ENCODE data around the gene PNPLA6. TPM values are rescaled to one million over a fixed set of nuclear protein-coding genes. Genes with fewer than 3 reads are reported as not detected.

PNPLA6 gene
- total RNA-seq, 2 experiments from 2014 or later = 62.0 to 70.9 TPM

DNA sequence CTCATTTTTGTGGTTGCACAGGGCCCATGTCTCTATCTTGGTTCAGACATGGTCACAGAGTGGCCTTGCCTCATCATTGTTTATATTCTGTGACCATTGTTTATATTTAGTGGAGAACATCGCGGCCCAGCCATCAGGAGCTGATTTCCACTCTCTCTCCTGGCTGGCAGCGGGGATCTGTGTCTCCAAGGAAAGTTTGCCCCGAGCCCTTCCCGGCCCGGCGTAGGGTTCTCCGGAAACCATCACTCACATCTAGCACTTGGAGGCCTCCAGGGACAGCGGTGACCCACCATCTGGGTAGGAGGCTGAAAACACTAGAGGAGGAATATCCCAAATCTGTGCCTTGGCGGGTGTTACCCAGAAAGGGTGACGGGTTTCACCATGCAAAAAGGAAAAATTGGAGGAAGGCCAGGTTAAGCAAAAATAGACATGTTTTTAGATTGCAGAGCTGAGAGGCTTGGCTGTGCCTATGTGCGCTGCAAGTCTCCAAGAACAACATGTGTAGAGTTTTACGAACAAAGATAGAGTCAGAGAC, 20.3 kb upstream of the PNPLA6 start:
- no peaks in the 10 kb centered on the region for H3K9me3 Mint-ChIP-seq
- no peaks in the 10 kb centered on the region for H3K36me3 Mint-ChIP-seq (ENCODE audit: low read depth)

DNA sequence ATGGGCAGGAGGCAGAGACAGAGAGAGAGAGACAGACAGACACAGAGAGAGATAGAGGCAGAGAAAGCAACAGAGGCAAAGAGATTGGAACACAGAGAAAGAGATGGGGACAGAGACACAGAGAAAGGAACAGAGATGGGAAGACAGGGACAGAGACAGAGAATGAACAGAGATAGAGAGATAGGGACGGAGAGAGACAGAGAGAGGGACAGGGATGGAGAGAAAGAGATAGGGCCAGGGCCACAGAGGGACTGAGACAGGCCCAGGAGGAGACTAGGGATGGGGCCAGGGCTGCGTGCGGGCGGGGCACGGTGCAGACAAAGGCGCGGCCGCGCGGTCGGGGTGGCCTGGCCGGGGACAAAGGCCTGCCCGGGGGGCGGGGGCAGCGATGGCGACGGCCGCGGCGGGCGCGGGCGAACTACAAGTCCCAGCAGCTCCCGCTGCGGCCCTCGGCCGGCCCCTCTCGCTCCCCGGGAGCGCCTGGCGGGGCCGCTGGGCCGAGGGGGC, 19.8 kb upstream of the PNPLA6 start, which contains the start of gene ZNF358:
Gene ZNF358 (plus strand): TSS at position 459 of the 507 bp plus-strand sequence. CDS start 3,140 bp downstream, outside the sequence.
- TF ChIP-seq, protein P1, sequence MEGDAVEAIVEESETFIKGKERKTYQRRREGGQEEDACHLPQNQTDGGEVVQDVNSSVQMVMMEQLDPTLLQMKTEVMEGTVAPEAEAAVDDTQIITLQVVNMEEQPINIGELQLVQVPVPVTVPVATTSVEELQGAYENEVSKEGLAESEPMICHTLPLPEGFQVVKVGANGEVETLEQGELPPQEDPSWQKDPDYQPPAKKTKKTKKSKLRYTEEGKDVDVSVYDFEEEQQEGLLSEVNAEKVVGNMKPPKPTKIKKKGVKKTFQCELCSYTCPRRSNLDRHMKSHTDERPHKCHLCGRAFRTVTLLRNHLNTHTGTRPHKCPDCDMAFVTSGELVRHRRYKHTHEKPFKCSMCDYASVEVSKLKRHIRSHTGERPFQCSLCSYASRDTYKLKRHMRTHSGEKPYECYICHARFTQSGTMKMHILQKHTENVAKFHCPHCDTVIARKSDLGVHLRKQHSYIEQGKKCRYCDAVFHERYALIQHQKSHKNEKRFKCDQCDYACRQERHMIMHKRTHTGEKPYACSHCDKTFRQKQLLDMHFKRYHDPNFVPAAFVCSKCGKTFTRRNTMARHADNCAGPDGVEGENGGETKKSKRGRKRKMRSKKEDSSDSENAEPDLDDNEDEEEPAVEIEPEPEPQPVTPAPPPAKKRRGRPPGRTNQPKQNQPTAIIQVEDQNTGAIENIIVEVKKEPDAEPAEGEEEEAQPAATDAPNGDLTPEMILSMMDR (IDR thresholded peaks at IDR 0.05) = no peak
- POLR2A ChIA-PET = interaction anchor here (0.8 to 1.4 kb wide), 2 partner anchors 114 to 354 kb away, joined by 3 read pairs; partner anchors contain the start of genes PET100 and XAB2
- H3K36me3 Mint-ChIP-seq (ENCODE audit: low read depth) = no peaks in the 10 kb centered on the region
- no peaks in the 10 kb centered on the region for H3K9me3 Mint-ChIP-seq
- H3K27ac Mint-ChIP-seq = no peak within 1 kb of the TSS
- Histone ChIP-seq H3K4me1 (ENCODE audit: insufficient read depth, low read length) (peaks cover 14% of the 10 kb centered on the region), H3K9me3 (ENCODE audit: control insufficient read depth in 1 of 2, insufficient read depth in 1 of 2, low read length in 2 of 2) (peaks cover 0 to 4% of the 10 kb centered on the region in 2 experiments), H3K27me3 (ENCODE audit: control insufficient read depth in 1 of 2, insufficient read depth in 2 of 2, low read length in 2 of 2) (peaks cover 5 to 11% of the 10 kb centered on the region in 2 experiments), H3K4me3 (ENCODE audit: low read length) (peak within 1 kb of the TSS; percentile 32), H3K36me3 (ENCODE audit: insufficient read depth, low read length) (no peaks in the 10 kb centered on the region), H3K27ac (ENCODE audit: low read depth in 1 of 2, low read length in 2 of 2) (no peak within 1 kb of the TSS)
- CTCF ChIA-PET = interaction anchor here (1.1 kb wide), 1 partner anchor 53 kb away, joined by 4 read pairs; no protein-coding TSS in a partner anchor
- intact Hi-C loops (cut with DNase I, micrococcal nuclease) = no loop called here
- H3K4me3 Mint-ChIP-seq = peak within 1 kb of the TSS; percentile 94
- ATAC-seq (ENCODE audit: poor library complexity) = peak; percentile 65
- peak in 3 of 14 experiments; percentile 53 to 66 (median 54) for DNase-seq
- H3K4me1 Mint-ChIP-seq (ENCODE audit: low read depth) = peaks cover 20% of the 10 kb centered on the region
- peaks cover 36% of the 10 kb centered on the region for H3K27me3 Mint-ChIP-seq

More for the DNA sequence above, 20.3 kb upstream of the PNPLA6 start:
- Mint-ChIP-seq H3K4me3 (peak overlapping the region; percentile 94), H3K27ac (no peak overlapping the region), H3K27me3 (peaks cover 38% of the 10 kb centered on the region), H3K4me1 (ENCODE audit: low read depth) (peaks cover 20% of the 10 kb centered on the region)
- Histone ChIP-seq H3K4me3 (ENCODE audit: low read length) (no peak overlapping the region), H3K9me3 (ENCODE audit: control insufficient read depth in 1 of 2, insufficient read depth in 1 of 2, low read length in 2 of 2) (peaks cover 0 to 4% of the 10 kb centered on the region in 2 experiments), H3K27ac (ENCODE audit: low read depth in 1 of 2, low read length in 2 of 2) (no peak overlapping the region), H3K36me3 (ENCODE audit: insufficient read depth, low read length) (no peaks in the 10 kb centered on the region), H3K4me1 (ENCODE audit: insufficient read depth, low read length) (peaks cover 14% of the 10 kb centered on the region), H3K27me3 (ENCODE audit: control insufficient read depth in 1 of 2, insufficient read depth in 2 of 2, low read length in 2 of 2) (peaks cover 5 to 11% of the 10 kb centered on the region in 2 experiments)
- intact Hi-C loops (cut with DNase I, micrococcal nuclease) = no loop called here
- ATAC-seq (ENCODE audit: poor library complexity) (no peak), DNase-seq (peak in 1 of 14 experiments; percentile 12)
- TF ChIP-seq, protein P1 (IDR thresholded peaks at IDR 0.05) = no peak
- CTCF ChIA-PET = no interaction called here
- POLR2A ChIA-PET = interaction anchor here (0.8 to 1.4 kb wide), 2 partner anchors 114 to 354 kb away, joined by 3 read pairs; partner anchors contain the start of genes PET100 and XAB2

DNA sequence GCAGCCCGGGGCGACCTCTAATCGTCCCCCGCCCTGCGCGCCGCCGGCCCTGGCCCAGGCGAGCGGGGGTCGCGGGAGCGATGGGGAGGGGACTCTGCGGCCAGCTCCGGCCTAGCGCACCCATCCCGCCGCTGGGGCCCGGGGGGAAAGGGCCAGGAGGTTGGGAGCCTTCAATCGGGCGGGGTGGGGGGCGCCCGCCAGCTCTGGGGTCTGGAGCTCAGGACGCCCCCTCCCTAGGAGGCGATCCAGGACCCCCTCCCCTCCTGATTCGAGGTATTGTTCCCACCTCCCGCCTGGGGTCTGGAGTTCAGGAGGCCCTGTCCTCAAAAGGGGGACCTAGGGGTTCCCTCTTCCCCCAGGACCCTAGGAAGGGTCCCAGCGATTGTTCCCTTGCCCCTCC, 19.2 kb upstream of the PNPLA6 start:
- peak overlapping the region; percentile 32 for H3K4me3 ChIP-seq (ENCODE audit: low read length)
- TF ChIP-seq, protein P1 (IDR thresholded peaks at IDR 0.05) = no peak
- H3K27me3 ChIP-seq (ENCODE audit: control insufficient read depth in 1 of 2, insufficient read depth in 2 of 2, low read length in 2 of 2) = peaks cover 5 to 11% of the 10 kb centered on the region in 2 experiments
- peaks cover 14% of the 10 kb centered on the region for H3K4me1 ChIP-seq (ENCODE audit: insufficient read depth, low read length)
- H3K27ac ChIP-seq (ENCODE audit: low read depth in 1 of 2, low read length in 2 of 2) = no peak overlapping the region
- no peaks in the 10 kb centered on the region for H3K36me3 ChIP-seq (ENCODE audit: insufficient read depth, low read length)
- H3K9me3 ChIP-seq (ENCODE audit: control insufficient read depth in 1 of 2, insufficient read depth in 1 of 2, low read length in 2 of 2) = peaks cover 0 to 4% of the 10 kb centered on the region in 2 experiments
- Mint-ChIP-seq H3K4me1 (ENCODE audit: low read depth) (peaks cover 20% of the 10 kb centered on the region), H3K27ac (no peak overlapping the region), H3K36me3 (ENCODE audit: low read depth) (no peaks in the 10 kb centered on the region), H3K4me3 (peak overlapping the region; percentile 69), H3K27me3 (peaks cover 36% of the 10 kb centered on the region), H3K9me3 (no peaks in the 10 kb centered on the region)
- ChIA-PET CTCF (interaction anchor here (1.1 kb wide), 1 partner anchor 52 kb away, joined by 4 read pairs; no protein-coding TSS in a partner anchor), POLR2A (interaction anchor here (0.8 to 1.4 kb wide), 2 partner anchors 113 to 353 kb away, joined by 3 read pairs; partner anchors contain the start of genes PET100 and XAB2)
- DNase-seq = no peak
- intact Hi-C loops (cut with DNase I, micrococcal nuclease) = no loop called here
- no peak for ATAC-seq (ENCODE audit: poor library complexity)
